ENCODE results near the gene MXI1.

MXI1 gene

GRCh38 chr10:110221721-110222261, 14.4 kb downstream of the MXI1 start:
- H3K27ac ChIP-seq (ENCODE audit: insufficient read depth, low read length, poor library complexity, severe bottlenecking) = peak overlapping the region; percentile 28
- DNase-seq = peak; percentile 73 to 76 (median 76)
- H3K4me3 ChIP-seq (ENCODE audit: insufficient read depth, low read depth, low read length, poor library complexity, severe bottlenecking) = peak overlapping the region; percentile 23
- no peaks in the 10 kb centered on the region for H3K9me3 ChIP-seq (ENCODE audit: control insufficient read depth, low read length)
- H3K4me1 ChIP-seq (ENCODE audit: control insufficient read depth, insufficient read depth, low read length, poor library complexity, severe bottlenecking) = peaks cover 8% of the 10 kb centered on the region
- no peaks in the 10 kb centered on the region for H3K27me3 ChIP-seq (replicated peaks; ENCODE audit: control insufficient read depth, insufficient read depth, low read length, poor library complexity, severe bottlenecking)
- no peaks in the 10 kb centered on the region for H3K36me3 ChIP-seq (ENCODE audit: control insufficient read depth, insufficient read depth, low read length)

GRCh38 chr10:110222641-110223297, 15.4 kb downstream of the MXI1 start:
- Histone ChIP-seq H3K27ac (ENCODE audit: insufficient read depth, low read length, poor library complexity, severe bottlenecking) (no peak overlapping the region), H3K4me1 (ENCODE audit: control insufficient read depth, insufficient read depth, low read length, poor library complexity, severe bottlenecking) (peaks cover 14% of the 10 kb centered on the region)
- DNase-seq = no peak

GRCh38 chr10:110223298-110223925, 16.0 kb downstream of the MXI1 start:
- no peak for DNase-seq
- Histone ChIP-seq H3K9me3 (ENCODE audit: control insufficient read depth, low read length) (no peaks in the 10 kb centered on the region), H3K4me1 (ENCODE audit: control insufficient read depth, insufficient read depth, low read length, poor library complexity, severe bottlenecking) (peaks cover 14% of the 10 kb centered on the region), H3K27ac (ENCODE audit: insufficient read depth, low read length, poor library complexity, severe bottlenecking) (no peak overlapping the region), H3K36me3 (ENCODE audit: control insufficient read depth, insufficient read depth, low read length) (no peaks in the 10 kb centered on the region), H3K4me3 (ENCODE audit: insufficient read depth, low read depth, low read length, poor library complexity, severe bottlenecking) (no peak overlapping the region), H3K27me3 (replicated peaks; ENCODE audit: control insufficient read depth, insufficient read depth, low read length, poor library complexity, severe bottlenecking) (no peaks in the 10 kb centered on the region)

More at GRCh38 chr10:110222641-110223297, 15.4 kb downstream of the MXI1 start:
- Histone ChIP-seq H3K9me3 (ENCODE audit: control insufficient read depth, low read length) (no peaks in the 10 kb centered on the region), H3K36me3 (ENCODE audit: control insufficient read depth, insufficient read depth, low read length) (no peaks in the 10 kb centered on the region), H3K27me3 (replicated peaks; ENCODE audit: control insufficient read depth, insufficient read depth, low read length, poor library complexity, severe bottlenecking) (no peaks in the 10 kb centered on the region), H3K4me3 (ENCODE audit: insufficient read depth, low read depth, low read length, poor library complexity, severe bottlenecking) (no peak overlapping the region)

DNA sequence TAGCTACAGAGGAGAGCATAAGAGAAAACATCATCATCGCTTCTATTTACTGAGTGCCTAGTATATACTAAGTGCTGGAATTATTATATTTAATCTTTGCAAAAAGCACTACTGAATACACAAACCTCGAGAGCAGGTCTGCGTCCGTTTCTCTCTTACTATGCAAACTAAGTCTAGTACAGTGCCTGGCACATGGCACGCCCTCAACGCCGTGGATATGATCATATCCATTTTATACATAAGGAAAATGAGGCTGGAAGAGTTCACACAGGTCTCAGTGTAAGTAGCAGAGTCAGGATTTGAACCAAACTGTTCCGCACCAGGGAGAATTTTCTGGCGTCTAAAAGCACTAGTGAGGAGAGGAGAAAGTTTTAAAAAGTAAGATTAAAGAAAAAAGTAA, 17.6 kb downstream of the MXI1 start:
- H3K4me1 ChIP-seq (ENCODE audit: control insufficient read depth, insufficient read depth, low read length, poor library complexity, severe bottlenecking) = peaks cover 14% of the 10 kb centered on the region
- peaks cover 3% of the 10 kb centered on the region for H3K36me3 ChIP-seq (ENCODE audit: control insufficient read depth, insufficient read depth, low read length)
- no peaks in the 10 kb centered on the region for H3K9me3 ChIP-seq (ENCODE audit: control insufficient read depth, low read length)
- no peak overlapping the region for H3K27ac ChIP-seq (ENCODE audit: insufficient read depth, low read length, poor library complexity, severe bottlenecking)
- H3K4me3 ChIP-seq (ENCODE audit: insufficient read depth, low read depth, low read length, poor library complexity, severe bottlenecking) = no peak overlapping the region
- DNase-seq = no peak
- no peaks in the 10 kb centered on the region for H3K27me3 ChIP-seq (replicated peaks; ENCODE audit: control insufficient read depth, insufficient read depth, low read length, poor library complexity, severe bottlenecking)

- Histone ChIP-seq H3K4me1 (ENCODE audit: control insufficient read depth, insufficient read depth, low read length, poor library complexity, severe bottlenecking) (peaks cover 14% of the 10 kb centered on the region), H3K36me3 (ENCODE audit: control insufficient read depth, insufficient read depth, low read length) (peaks cover 5% of the 10 kb centered on the region), H3K27ac (ENCODE audit: insufficient read depth, low read length, poor library complexity, severe bottlenecking) (peak overlapping the region; percentile 76), H3K4me3 (ENCODE audit: insufficient read depth, low read depth, low read length, poor library complexity, severe bottlenecking) (peak overlapping the region; percentile 49), H3K27me3 (replicated peaks; ENCODE audit: control insufficient read depth, insufficient read depth, low read length, poor library complexity, severe bottlenecking) (no peaks in the 10 kb centered on the region), H3K9me3 (ENCODE audit: control insufficient read depth, low read length) (no peaks in the 10 kb centered on the region)
- DNase-seq = no peak
Observed at GRCh38 chr10:110225441-110225755, 18.0 kb downstream of the MXI1 start.

DNA sequence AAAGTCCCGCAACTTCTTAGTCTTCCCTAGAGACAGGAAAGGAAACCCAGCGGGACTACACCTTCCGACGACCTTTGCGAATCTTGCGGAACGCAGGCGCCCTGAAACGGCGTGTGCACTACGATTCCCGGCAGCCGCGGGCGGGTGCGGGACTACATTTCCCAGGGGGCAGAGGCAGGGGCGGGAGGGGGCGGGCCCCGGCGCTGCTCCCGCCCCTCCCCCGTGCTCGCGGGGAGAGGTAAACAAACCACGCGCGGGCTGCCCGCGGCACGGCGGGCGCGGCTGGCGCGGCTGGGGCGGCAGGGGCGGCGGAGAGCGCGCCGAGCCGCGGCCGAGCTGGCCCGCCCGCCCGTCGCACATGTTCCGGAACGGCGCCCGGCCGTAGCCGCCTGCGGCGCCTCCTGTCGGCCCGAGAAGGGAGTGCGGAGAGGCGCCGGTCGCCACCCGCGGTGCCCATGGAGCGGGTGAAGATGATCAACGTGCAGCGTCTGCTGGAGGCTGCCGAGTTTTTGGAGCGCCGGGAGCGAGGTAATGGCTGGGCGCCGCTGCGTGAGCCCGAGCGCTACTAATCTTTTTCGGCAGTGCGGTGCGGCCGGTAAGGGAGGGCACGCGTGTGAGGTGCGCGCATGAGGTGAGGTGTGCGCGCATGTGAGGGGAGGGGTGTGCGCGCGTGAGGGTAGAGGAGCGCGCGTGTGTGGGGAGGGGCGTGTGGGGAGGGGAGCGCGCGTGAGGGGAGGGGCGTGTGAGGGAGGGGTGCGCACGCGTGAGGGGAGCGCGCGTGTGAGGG, 18.5 kb downstream of the MXI1 start:
- Histone ChIP-seq H3K36me3 (ENCODE audit: control insufficient read depth, insufficient read depth, low read length) (peaks cover 5% of the 10 kb centered on the region), H3K27ac (ENCODE audit: insufficient read depth, low read length, poor library complexity, severe bottlenecking) (peak overlapping the region; percentile 76), H3K9me3 (ENCODE audit: control insufficient read depth, low read length) (no peaks in the 10 kb centered on the region), H3K4me3 (ENCODE audit: insufficient read depth, low read depth, low read length, poor library complexity, severe bottlenecking) (peak overlapping the region; percentile 74), H3K4me1 (ENCODE audit: control insufficient read depth, insufficient read depth, low read length, poor library complexity, severe bottlenecking) (peaks cover 14% of the 10 kb centered on the region), H3K27me3 (replicated peaks; ENCODE audit: control insufficient read depth, insufficient read depth, low read length, poor library complexity, severe bottlenecking) (no peaks in the 10 kb centered on the region)
- DNase-seq = peak; percentile 81 to 84 (median 84)

- H3K9me3 ChIP-seq (ENCODE audit: control insufficient read depth, low read length) = no peaks in the 10 kb centered on the region
- peak; percentile 73 to 83 (median 83) for DNase-seq
- peak overlapping the region; percentile 74 for H3K4me3 ChIP-seq (ENCODE audit: insufficient read depth, low read depth, low read length, poor library complexity, severe bottlenecking)
- H3K27ac ChIP-seq (ENCODE audit: insufficient read depth, low read length, poor library complexity, severe bottlenecking) = peak overlapping the region; percentile 76
- peaks cover 5% of the 10 kb centered on the region for H3K36me3 ChIP-seq (ENCODE audit: control insufficient read depth, insufficient read depth, low read length)
- H3K27me3 ChIP-seq (replicated peaks; ENCODE audit: control insufficient read depth, insufficient read depth, low read length, poor library complexity, severe bottlenecking) = no peaks in the 10 kb centered on the region
- peaks cover 14% of the 10 kb centered on the region for H3K4me1 ChIP-seq (ENCODE audit: control insufficient read depth, insufficient read depth, low read length, poor library complexity, severe bottlenecking)
Observed at GRCh38 chr10:110226543-110226925, 19.1 kb downstream of the MXI1 start.

- Histone ChIP-seq H3K4me3 (ENCODE audit: insufficient read depth, low read depth, low read length, poor library complexity, severe bottlenecking) (peak overlapping the region; percentile 74), H3K36me3 (ENCODE audit: control insufficient read depth, insufficient read depth, low read length) (peaks cover 5% of the 10 kb centered on the region), H3K27me3 (replicated peaks; ENCODE audit: control insufficient read depth, insufficient read depth, low read length, poor library complexity, severe bottlenecking) (no peaks in the 10 kb centered on the region), H3K9me3 (ENCODE audit: control insufficient read depth, low read length) (no peaks in the 10 kb centered on the region), H3K4me1 (ENCODE audit: control insufficient read depth, insufficient read depth, low read length, poor library complexity, severe bottlenecking) (peaks cover 11% of the 10 kb centered on the region), H3K27ac (ENCODE audit: insufficient read depth, low read length, poor library complexity, severe bottlenecking) (peak overlapping the region; percentile 76)
- peak; percentile 65 to 75 (median 74) for DNase-seq
Observed at GRCh38 chr10:110226926-110227641, 19.7 kb downstream of the MXI1 start.

GRCh38 chr10:110228066-110228465, 20.7 kb downstream of the MXI1 start:
- Histone ChIP-seq H3K4me1 (ENCODE audit: control insufficient read depth, insufficient read depth, low read length, poor library complexity, severe bottlenecking) (peaks cover 6% of the 10 kb centered on the region), H3K4me3 (ENCODE audit: insufficient read depth, low read depth, low read length, poor library complexity, severe bottlenecking) (no peak overlapping the region), H3K27me3 (replicated peaks; ENCODE audit: control insufficient read depth, insufficient read depth, low read length, poor library complexity, severe bottlenecking) (no peaks in the 10 kb centered on the region), H3K27ac (ENCODE audit: insufficient read depth, low read length, poor library complexity, severe bottlenecking) (no peak overlapping the region), H3K9me3 (ENCODE audit: control insufficient read depth, low read length) (no peaks in the 10 kb centered on the region), H3K36me3 (ENCODE audit: control insufficient read depth, insufficient read depth, low read length) (peaks cover 5% of the 10 kb centered on the region)
- no peak for DNase-seq
